ENCODE measurements around the gene PARD3. TPM values are rescaled to one million over a fixed set of nuclear protein-coding genes. Genes with fewer than 3 reads are reported as not detected.

The PARD3 gene
- total RNA-seq, 1 experiment from 2014 or later = 46.3 TPM

- no peaks in the 10 kb centered on the region for H3K36me3 ChIP-seq (ENCODE audit: control insufficient read depth in 1 of 2, insufficient read depth in 2 of 2, low read length in 2 of 2)
- no peaks in the 10 kb centered on the region for H3K9me2 ChIP-seq (ENCODE audit: insufficient read depth)
- H3K4me3 ChIP-seq (replicated peaks in 1 of 2; ENCODE audit: low read depth in 1 of 2, low read length in 2 of 2) = no peak overlapping the region
- no TSS peak for BruUV-seq (replicated peaks)
- intact Hi-C loops (cut with micrococcal nuclease) = no loop called here
- H3K9me3 ChIP-seq (ENCODE audit: control insufficient read depth in 1 of 2, insufficient read depth in 1 of 2, low read depth in 1 of 2, low read length in 2 of 2) = no peaks in the 10 kb centered on the region
- POLR2A ChIA-PET = no interaction called here
- no peaks in the 10 kb centered on the region for H3K79me2 ChIP-seq (ENCODE audit: insufficient read depth, low read length)
- ATAC-seq = no peak
- no peak overlapping the region for H3K27ac ChIP-seq (ENCODE audit: low read depth, low read length)
- CTCF ChIA-PET = no interaction called here
- no peaks in the 10 kb centered on the region for H3K27me3 ChIP-seq (ENCODE audit: insufficient read depth, low read length)
- TF ChIP-seq POLR2AphosphoS5 (IDR thresholded peaks at IDR 0.05; ENCODE audit: low read depth, low read length) (no peak), ZFX (IDR thresholded peaks at IDR 0.05) (no peak), CEBPB (IDR thresholded peaks at IDR 0.05; ENCODE audit: low read depth) (peak; percentile 63)
- peak; percentile 4 for DNase-seq (ENCODE audit: low read depth, low spot score)
- no peak overlapping the region for H2AFZ ChIP-seq (ENCODE audit: low read depth, low read length, poor library complexity, severe bottlenecking)
- RAD21 ChIA-PET (ENCODE audit: low non-redundant PET in 1 of 2, low total read pairs in 2 of 2, uncharacterized antibody in 2 of 2, unreplicated experiment in 2 of 2) = no interaction called here
- peaks cover 0 to 11% of the 10 kb centered on the region in 2 experiments; a peak in 2 of 4 replicates for H3K4me1 ChIP-seq (ENCODE audit: control insufficient read depth in 1 of 2, insufficient read depth in 2 of 2, low read length in 2 of 2)
- no peak overlapping the region for H3K9ac ChIP-seq (ENCODE audit: low read length)
- no peaks in the 10 kb centered on the region for H4K20me1 ChIP-seq (ENCODE audit: insufficient read depth)
- no peak overlapping the region for H3K4me2 ChIP-seq (ENCODE audit: low read length)
These were observed 341.1 kb downstream of the PARD3 start for GRCh38 chr10:34474009-34474376.

- RAD21 ChIA-PET (ENCODE audit: low non-redundant PET in 1 of 2, low total read pairs in 2 of 2, uncharacterized antibody in 2 of 2, unreplicated experiment in 2 of 2) = no interaction called here
- no peaks in the 10 kb centered on the region for H3K36me3 ChIP-seq (ENCODE audit: control insufficient read depth in 1 of 2, insufficient read depth in 2 of 2, low read length in 2 of 2)
- TF ChIP-seq POLR2A (IDR thresholded peaks at IDR 0.05; ENCODE audit: borderline replicate concordance, extremely low read depth, insufficient read depth, insufficient read length) = no peak
- TF ChIP-seq REST (IDR thresholded peaks at IDR 0.05; ENCODE audit: low read depth) = no peak
- TF ChIP-seq ELF1 (IDR thresholded peaks at IDR 0.05; ENCODE audit: borderline replicate concordance, low read depth) = no peak
- TF ChIP-seq TCF7L2 (IDR thresholded peaks at IDR 0.05; ENCODE audit: borderline replicate concordance, extremely low read depth, insufficient read depth, insufficient read length) = no peak
- TF ChIP-seq YY1 (IDR thresholded peaks at IDR 0.05; ENCODE audit: extremely low read depth, insufficient replicate concordance, low read depth, low read length) = no peak
- TF ChIP-seq ZNF274 (IDR thresholded peaks at IDR 0.05; ENCODE audit: low read depth, low read length) = no peak
- no peak for TF ChIP-seq MAX (IDR thresholded peaks at IDR 0.05)
- intact Hi-C loops (cut with micrococcal nuclease) = no loop called here
- no TSS peak for BruUV-seq (replicated peaks)
- H3K9me2 ChIP-seq (ENCODE audit: insufficient read depth) = no peaks in the 10 kb centered on the region
- H3K79me2 ChIP-seq (ENCODE audit: insufficient read depth, low read length) = no peaks in the 10 kb centered on the region
- POLR2A ChIA-PET = no interaction called here
- peaks cover 0 to 11% of the 10 kb centered on the region in 2 experiments; a peak in 2 of 4 replicates for H3K4me1 ChIP-seq (ENCODE audit: control insufficient read depth in 1 of 2, insufficient read depth in 2 of 2, low read length in 2 of 2)
- no peak overlapping the region for H3K27ac ChIP-seq (ENCODE audit: low read depth, low read length)
- CTCF ChIA-PET = no interaction called here
- H4K20me1 ChIP-seq (ENCODE audit: insufficient read depth) = no peaks in the 10 kb centered on the region
- ATAC-seq = no peak
- no peaks in the 10 kb centered on the region for H3K27me3 ChIP-seq (ENCODE audit: insufficient read depth, low read length)
- no peak overlapping the region for H3K9ac ChIP-seq (ENCODE audit: low read length)
- no peak overlapping the region for H2AFZ ChIP-seq (ENCODE audit: low read depth, low read length, poor library complexity, severe bottlenecking)
- H3K4me2 ChIP-seq (ENCODE audit: low read length) = no peak overlapping the region
- no peak for DNase-seq (ENCODE audit: low read depth, low spot score)
- no peaks in the 10 kb centered on the region for H3K9me3 ChIP-seq (ENCODE audit: control insufficient read depth in 1 of 2, insufficient read depth in 1 of 2, low read depth in 1 of 2, low read length in 2 of 2)
- no peak overlapping the region for H3K4me3 ChIP-seq (replicated peaks in 1 of 2; ENCODE audit: low read depth in 1 of 2, low read length in 2 of 2)
These were observed 341.7 kb downstream of the PARD3 start for GRCh38 chr10:34473174-34474008.

Data from HCT116 (cell line).